Measurements from ENCODE around the gene TRPC3. TPM values are rescaled to one million over a fixed set of nuclear protein-coding genes. Genes with fewer than 3 reads are reported as not detected.

The TRPC3 gene
- total RNA-seq, 1 donor from 2014 or later: 0.07 TPM

- H3K27ac Mint-ChIP-seq (ENCODE audit: unreplicated experiment): no peak overlapping the region
- no peaks in the 10 kb centered on the region for H3K36me3 Mint-ChIP-seq (ENCODE audit: low read depth, unreplicated experiment)
- no peaks in the 10 kb centered on the region for H3K36me3 ChIP-seq (ENCODE audit: insufficient read depth, low read length)
- H3K27me3 ChIP-seq (ENCODE audit: insufficient read depth, low read length): peaks cover 5% of the 10 kb centered on the region
- H3K4me1 Mint-ChIP-seq (ENCODE audit: low read depth, unreplicated experiment): no peaks in the 10 kb centered on the region
- no peaks in the 10 kb centered on the region for H3K4me1 ChIP-seq (ENCODE audit: insufficient read depth, low read length)
- H3K9ac ChIP-seq (ENCODE audit: low read length): no peak overlapping the region
- H3K4me2 ChIP-seq (ENCODE audit: low read length): no peak overlapping the region
- FAIRE-seq: no peak
- H3K9me3 Mint-ChIP-seq (ENCODE audit: unreplicated experiment): no peaks in the 10 kb centered on the region
- H4K20me1 ChIP-seq (ENCODE audit: insufficient read depth, low read length): no peaks in the 10 kb centered on the region
- no peak overlapping the region for H3K4me3 ChIP-seq (ENCODE audit: insufficient read depth, low read depth, low read length)
- no peaks in the 10 kb centered on the region for H3K9me3 ChIP-seq (ENCODE audit: insufficient read depth, low read depth, low read length)
- no peak overlapping the region for H3K27ac ChIP-seq (ENCODE audit: low read depth, low read length)
- TF ChIP-seq CTCF (IDR thresholded peaks at IDR 0.05; ENCODE audit: insufficient read depth, low read depth, low read length) (no peak), EZH2 (IDR thresholded peaks at IDR 0.05; ENCODE audit: insufficient read depth, low read length) (no peak)
- no peak overlapping the region for H3K4me3 Mint-ChIP-seq (ENCODE audit: unreplicated experiment)
- H3K27me3 Mint-ChIP-seq (ENCODE audit: low read depth, unreplicated experiment): peaks cover 5% of the 10 kb centered on the region
- DNase-seq (ENCODE audit: low read depth): no peak
- H2AFZ ChIP-seq (ENCODE audit: low read depth, low read length): no peak overlapping the region
- no peaks in the 10 kb centered on the region for H3K79me2 ChIP-seq (ENCODE audit: insufficient read depth, low read length)
These were observed 46.2 kb upstream of the TRPC3 start for GRCh38 chr4:121998024-121998423.

DNA sequence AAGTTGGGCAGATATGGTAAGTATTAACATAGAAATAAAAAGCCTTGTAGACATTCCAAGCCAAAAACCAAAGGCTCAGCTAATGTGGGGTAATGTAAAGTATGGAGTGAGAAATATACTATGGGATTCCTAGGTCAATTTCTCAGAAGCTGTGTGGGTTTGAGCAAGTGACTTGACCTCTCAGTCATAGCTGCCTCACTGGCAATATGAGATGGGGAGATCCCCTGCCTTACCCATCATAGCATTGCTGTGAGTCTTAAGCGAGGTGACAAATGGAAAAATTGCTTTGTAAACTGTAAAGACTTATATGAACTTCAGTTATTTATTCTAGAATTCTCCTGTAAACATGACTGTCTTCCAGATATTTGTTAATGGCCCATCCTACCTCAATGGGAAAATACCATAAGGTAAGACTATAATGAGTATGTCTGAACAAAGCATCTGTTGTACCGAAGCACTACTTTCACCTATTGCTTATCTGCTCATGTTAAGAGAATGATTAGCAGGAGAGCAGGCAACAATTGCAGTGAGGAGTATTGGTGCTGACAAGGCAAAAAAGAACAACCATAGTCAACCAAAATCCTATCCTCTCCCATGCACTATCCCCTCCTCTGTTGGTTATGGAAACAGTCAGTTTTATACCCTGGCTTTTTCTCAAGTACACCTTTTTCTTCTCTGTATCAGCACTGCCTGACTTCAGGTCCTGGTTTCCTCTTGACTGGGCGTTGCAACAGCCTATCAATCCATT is 44.1 kb upstream of the TRPC3 start:
- Histone ChIP-seq H4K20me1 (ENCODE audit: insufficient read depth, low read length) (no peaks in the 10 kb centered on the region), H3K4me2 (ENCODE audit: low read length) (no peak overlapping the region), H3K79me2 (ENCODE audit: insufficient read depth, low read length) (no peaks in the 10 kb centered on the region), H3K27me3 (ENCODE audit: insufficient read depth, low read length) (no peaks in the 10 kb centered on the region), H3K27ac (ENCODE audit: low read depth, low read length) (no peak overlapping the region), H3K9ac (ENCODE audit: low read length) (no peak overlapping the region), H3K4me1 (ENCODE audit: insufficient read depth, low read length) (no peaks in the 10 kb centered on the region), H3K4me3 (ENCODE audit: insufficient read depth, low read depth, low read length) (no peak overlapping the region), H3K9me3 (ENCODE audit: insufficient read depth, low read depth, low read length) (no peaks in the 10 kb centered on the region), H2AFZ (ENCODE audit: low read depth, low read length) (no peak overlapping the region), H3K36me3 (ENCODE audit: insufficient read depth, low read length) (no peaks in the 10 kb centered on the region)
- no peaks in the 10 kb centered on the region for H3K4me1 Mint-ChIP-seq (ENCODE audit: low read depth, unreplicated experiment)
- no peak overlapping the region for H3K4me3 Mint-ChIP-seq (ENCODE audit: unreplicated experiment)
- H3K36me3 Mint-ChIP-seq (ENCODE audit: low read depth, unreplicated experiment): no peaks in the 10 kb centered on the region
- DNase-seq (ENCODE audit: low read depth): no peak
- FAIRE-seq: no peak
- no peaks in the 10 kb centered on the region for H3K9me3 Mint-ChIP-seq (ENCODE audit: unreplicated experiment)
- H3K27ac Mint-ChIP-seq (ENCODE audit: unreplicated experiment): no peak overlapping the region
- no peak for TF ChIP-seq EZH2 (IDR thresholded peaks at IDR 0.05; ENCODE audit: insufficient read depth, low read length)
- TF ChIP-seq CTCF (IDR thresholded peaks at IDR 0.05; ENCODE audit: insufficient read depth, low read depth, low read length): no peak
- peaks cover 8% of the 10 kb centered on the region for H3K27me3 Mint-ChIP-seq (ENCODE audit: low read depth, unreplicated experiment)

GRCh38 chr4:121991968-121992367 is 40.1 kb upstream of the TRPC3 start:
- Histone ChIP-seq H3K4me3 (ENCODE audit: insufficient read depth, low read depth, low read length) (no peak overlapping the region), H3K4me2 (ENCODE audit: low read length) (no peak overlapping the region), H3K27me3 (ENCODE audit: insufficient read depth, low read length) (no peaks in the 10 kb centered on the region), H3K4me1 (ENCODE audit: insufficient read depth, low read length) (no peaks in the 10 kb centered on the region), H4K20me1 (ENCODE audit: insufficient read depth, low read length) (no peaks in the 10 kb centered on the region), H3K27ac (ENCODE audit: low read depth, low read length) (no peak overlapping the region), H2AFZ (ENCODE audit: low read depth, low read length) (no peak overlapping the region), H3K9me3 (ENCODE audit: insufficient read depth, low read depth, low read length) (no peaks in the 10 kb centered on the region), H3K79me2 (ENCODE audit: insufficient read depth, low read length) (no peaks in the 10 kb centered on the region), H3K36me3 (ENCODE audit: insufficient read depth, low read length) (no peaks in the 10 kb centered on the region), H3K9ac (ENCODE audit: low read length) (no peak overlapping the region)
- Mint-ChIP-seq H3K27ac (ENCODE audit: unreplicated experiment) (no peak overlapping the region), H3K36me3 (ENCODE audit: low read depth, unreplicated experiment) (no peaks in the 10 kb centered on the region), H3K4me1 (ENCODE audit: low read depth, unreplicated experiment) (no peaks in the 10 kb centered on the region), H3K9me3 (ENCODE audit: unreplicated experiment) (no peaks in the 10 kb centered on the region), H3K27me3 (ENCODE audit: low read depth, unreplicated experiment) (peaks cover 13% of the 10 kb centered on the region), H3K4me3 (ENCODE audit: unreplicated experiment) (no peak overlapping the region)
- TF ChIP-seq EZH2 (IDR thresholded peaks at IDR 0.05; ENCODE audit: insufficient read depth, low read length): no peak
- no peak for TF ChIP-seq CTCF (IDR thresholded peaks at IDR 0.05; ENCODE audit: insufficient read depth, low read depth, low read length)
- no peak for DNase-seq (ENCODE audit: low read depth)
- FAIRE-seq: no peak
